GM19239 (cell line): ENCODE measurements around the gene NPB.
"Not testable (repeated sequence)": the region's sequence is repeated elsewhere in the genome, so short reads cannot be mapped to it uniquely, and the experiment has no call there.

ENCODE experiments used
- DNase-seq: peaks from one replicate; pipeline ENCODE4 v3.0.0; 2011; ENCODE audit warnings: low spot score; ENCODE audit not compliant: insufficient read length
- FAIRE-seq: peaks from 2 replicates; lab custom pipeline; 2011; peaks lifted over from hg19 to GRCh38; lab: Jason Lieb, UNC

NPB gene

DNA sequence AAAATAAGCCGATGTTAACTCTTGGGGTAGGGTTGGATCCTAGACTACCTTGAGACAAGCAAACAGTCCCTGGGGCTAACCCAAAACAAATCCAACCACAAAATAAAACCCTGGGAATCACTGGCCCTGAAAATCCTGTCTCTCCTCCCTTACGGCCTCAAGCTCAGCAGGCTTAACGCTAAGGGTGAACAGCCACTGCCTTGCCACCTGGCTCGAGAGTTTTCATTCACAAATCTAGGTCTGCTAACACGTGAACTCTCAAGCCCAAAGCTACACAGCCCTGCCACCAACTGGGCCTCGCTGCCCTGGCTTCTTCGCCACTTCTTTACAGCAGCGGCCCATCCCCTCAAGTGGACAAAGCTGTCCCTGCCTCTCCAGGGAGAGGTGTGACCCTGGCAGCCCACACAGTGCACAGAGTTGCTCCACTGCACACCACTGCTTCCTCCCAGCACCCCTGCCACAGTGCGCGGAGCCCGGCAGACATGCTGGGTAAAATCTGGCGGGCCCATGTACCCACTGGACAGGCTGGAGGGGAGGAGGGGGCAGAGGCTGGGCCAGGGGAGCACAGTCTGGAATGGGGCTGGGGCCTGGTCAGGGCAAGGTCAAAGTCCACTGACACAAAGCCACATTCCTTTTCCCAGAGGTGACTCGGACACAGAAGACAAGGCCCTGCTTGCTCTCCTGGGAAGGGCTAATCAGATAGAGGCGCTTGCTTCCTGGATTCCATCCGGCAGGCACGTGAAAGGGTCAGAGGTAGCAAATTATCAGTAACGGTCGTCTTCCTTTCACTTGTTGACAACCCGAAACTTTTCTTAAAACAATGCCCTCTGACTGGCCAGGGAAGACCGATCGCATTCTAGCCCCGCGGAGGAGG, 8.2 kb downstream of the NPB start:
- FAIRE-seq (no peak), DNase-seq (no peak)

DNA sequence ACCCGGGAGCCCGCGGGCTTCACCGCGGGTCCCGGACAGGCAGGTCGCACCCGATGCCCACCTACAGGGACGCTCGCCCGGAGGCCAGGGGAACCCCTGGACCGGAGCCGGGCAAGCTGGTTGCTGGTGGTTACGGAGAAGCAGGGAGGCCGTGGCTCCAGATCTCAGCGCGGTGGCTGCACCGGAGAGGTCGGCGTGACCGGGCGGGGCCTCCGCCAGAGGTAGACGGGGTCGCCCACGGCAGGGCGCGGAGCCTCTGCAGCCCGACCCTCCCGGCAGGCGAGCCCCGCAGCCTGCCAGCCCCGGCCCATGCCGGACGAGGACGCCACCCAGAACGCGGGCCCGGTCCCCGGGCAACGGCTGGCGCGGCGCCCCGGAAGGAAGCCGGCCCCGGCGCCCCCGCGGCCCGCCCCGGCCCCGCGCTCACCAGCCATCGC, 8.8 kb downstream of the NPB start:
- DNase-seq (no peak), FAIRE-seq (no peak)

DNA sequence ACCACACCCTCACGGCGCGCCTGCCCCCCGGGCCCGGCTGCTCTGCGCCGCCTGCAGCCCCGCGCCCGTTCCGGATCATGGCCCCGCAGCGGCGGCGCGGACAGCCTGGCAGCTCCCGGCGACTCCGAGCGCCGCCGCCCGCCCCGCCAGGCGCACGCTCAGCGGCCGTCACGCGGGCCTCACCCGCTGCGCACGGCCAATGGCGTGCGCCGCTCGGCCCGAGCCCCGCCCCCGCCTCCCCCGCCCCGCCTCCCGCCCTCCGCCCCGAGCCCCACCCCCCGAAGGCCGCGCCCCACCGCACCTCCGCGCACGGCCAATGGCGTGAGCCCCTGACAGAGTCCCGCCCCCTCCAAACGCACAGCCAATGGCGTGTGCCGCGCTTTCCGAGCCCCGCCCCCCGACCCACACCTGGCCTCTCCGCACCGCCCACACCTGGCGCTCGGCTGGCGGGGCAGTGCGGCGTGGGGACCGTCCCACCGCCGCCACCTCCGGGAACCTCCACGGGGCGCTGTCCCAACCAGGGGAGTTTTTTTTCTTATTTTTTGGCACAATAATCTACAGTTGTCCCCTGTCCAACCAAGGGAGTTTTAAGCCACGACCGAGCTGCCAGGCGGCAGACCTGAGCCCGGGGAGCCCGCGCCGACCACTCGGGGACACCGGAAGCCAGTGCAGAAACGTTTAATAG, 9.4 kb downstream of the NPB start, which contains the start of gene PCYT2:
PCYT2 (minus strand) TSS at position 123 of the 685 bp plus-strand sequence; CDS start at position 79, 44 bp downstream.
- FAIRE-seq (peak; percentile 86), DNase-seq (peak; percentile 99)

DNA sequence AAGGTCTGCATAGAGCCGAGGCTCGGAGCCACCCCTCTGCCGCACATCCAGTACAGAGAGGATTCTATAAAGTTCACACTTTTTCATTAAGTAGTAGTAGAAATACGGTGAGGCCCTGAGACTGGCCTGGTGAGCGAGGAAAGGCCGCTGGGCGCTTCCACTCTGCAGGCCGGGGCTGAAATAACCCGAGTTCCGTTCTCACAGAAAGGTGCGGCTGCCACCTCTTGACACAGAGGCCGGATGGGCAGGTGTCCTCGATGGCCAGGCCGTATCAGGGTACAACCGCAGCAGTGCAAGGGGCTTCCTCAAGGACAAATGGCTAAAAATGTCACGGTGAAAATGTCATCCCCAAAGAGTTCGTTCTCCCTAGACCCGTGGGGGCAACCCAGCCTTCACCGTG, 9.9 kb downstream of the NPB start:
- FAIRE-seq (no peak), DNase-seq (no peak)

DNA sequence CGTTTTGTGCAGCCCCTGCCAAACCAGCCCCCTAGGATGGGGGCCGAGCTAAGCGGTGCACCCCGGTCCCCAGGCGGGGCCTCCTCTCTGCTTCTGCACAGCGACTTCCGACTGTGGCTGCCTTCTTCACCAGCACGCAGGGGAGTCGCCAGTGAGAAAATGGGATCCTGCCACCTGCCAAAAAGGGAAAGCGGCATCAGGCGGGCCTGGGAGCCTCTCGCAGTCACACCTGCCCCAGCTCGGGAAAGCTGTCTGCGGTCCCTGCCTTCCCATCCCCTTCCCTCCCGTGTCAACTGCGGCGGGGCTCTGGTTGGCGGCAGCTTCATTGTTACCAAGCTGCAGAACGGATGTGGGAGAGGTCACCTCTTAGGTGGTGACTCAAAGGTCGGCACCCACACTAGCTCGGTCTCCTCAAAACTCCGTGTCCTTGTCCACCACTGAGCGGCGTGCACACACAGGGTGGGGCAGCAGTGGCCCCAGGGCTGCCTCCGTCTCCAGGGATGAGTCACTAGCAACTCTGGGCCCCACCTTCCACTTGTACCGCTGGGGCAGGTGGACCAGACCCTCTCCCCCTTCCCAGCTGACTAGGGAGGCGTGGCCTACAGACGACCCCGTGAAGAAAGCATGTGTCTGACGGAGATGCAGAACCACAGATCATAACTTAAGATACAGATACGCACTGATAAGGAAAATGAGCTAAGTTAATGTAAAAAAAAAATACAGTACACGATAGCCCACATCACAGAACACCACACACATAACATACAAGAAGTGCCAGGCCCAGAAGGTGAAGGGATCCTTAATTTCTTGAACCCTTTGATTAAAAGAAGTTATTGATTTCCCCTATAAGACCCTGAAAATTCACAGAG, 10.6 kb downstream of the NPB start:
- no peak for FAIRE-seq

DNA sequence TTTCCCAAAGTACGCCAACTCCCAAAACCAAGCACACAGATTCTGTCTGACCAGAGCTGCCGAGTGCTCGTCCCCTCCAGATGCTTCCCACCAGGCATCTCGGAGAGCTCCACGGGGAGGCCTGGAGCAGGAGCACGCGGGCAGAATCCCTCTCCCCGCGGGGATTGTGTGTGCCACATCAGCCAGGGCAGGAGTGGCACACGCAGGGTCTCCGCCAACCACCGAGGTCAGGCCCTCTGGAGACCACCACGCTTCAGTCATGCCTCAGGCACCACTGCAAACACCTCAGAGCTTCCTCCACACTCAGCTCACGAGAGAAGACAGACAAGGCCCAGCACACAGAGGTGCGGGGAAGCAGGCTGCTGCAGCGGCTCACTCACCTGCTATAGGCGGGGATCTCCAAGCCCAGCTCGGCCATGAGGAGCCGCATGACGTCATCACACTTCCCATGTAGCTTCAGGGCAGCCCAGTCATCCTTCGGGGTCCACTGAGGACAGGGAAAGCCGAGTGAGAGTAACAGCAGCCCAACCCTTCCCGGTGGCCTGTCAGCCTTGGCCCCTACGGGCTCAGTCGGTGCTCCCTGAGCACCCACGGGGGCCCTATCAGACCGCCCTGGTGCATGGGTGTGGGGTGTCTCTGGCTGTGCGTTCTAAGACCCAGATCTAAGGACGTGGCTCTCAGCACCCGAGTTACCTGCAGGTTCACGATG, 11.5 kb downstream of the NPB start:
- no peak for FAIRE-seq
- no peak for DNase-seq

More for the DNA sequence above, 10.6 kb downstream of the NPB start:
- no peak for DNase-seq

DNA sequence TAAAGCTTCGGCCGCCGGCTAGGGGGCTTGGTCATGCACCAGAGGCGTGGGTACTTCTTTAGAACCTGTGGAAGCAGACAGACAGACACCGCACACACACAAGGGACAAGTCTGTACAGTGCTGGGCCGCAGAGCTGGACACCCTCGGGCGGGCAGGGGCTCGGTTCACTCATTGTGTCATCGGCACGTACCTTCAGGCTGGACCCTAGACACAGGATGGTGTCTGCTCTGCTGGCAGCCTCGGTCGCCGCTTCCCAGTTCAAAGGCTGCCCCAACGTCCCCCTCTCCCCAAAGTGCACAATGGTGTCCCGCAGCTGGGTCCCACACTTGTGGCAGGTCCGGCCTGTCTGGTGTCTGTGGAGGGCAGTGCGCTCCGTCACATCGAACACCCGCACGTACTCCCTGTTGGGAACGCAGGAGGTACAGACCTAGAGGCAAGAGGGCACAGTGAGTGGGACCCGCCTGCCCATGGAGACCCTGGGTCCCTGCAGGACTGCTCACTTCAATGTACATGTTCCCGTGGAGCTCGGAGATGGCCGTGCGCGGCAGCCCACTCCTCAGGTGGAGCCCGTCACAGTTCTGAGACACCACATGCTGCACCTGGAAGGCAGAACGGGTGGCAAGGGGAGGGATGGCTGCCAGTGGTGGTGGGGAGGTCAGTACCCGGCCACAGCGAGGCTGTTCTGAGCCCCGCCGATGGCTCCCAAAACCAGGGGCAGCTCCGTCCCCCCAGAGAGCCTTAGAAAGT, 12.2 kb downstream of the NPB start:
- FAIRE-seq: no peak

DNA sequence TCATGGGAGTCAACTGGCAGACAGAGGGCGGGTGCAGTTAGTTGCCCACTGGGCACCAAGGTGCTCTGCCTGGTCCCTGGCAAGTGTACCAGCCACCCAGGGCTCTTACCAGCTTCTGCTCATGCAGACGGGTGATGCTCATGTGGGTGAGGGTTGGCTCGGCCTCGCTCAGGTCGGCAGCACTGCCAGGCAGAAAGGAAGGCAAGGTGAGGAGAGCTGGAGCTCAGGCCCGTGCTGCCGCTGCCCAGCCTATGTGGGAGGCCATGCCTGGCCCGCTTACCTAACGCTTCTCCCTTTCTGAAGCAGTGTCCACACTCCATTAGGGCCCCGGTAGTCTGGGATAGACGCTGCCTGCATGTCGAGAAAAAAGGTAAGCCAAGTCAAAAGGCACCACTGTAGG, 13.3 kb downstream of the NPB start:
- DNase-seq (no peak), FAIRE-seq (no peak)

More for the DNA sequence above, 12.2 kb downstream of the NPB start:
- no peak for DNase-seq

DNA sequence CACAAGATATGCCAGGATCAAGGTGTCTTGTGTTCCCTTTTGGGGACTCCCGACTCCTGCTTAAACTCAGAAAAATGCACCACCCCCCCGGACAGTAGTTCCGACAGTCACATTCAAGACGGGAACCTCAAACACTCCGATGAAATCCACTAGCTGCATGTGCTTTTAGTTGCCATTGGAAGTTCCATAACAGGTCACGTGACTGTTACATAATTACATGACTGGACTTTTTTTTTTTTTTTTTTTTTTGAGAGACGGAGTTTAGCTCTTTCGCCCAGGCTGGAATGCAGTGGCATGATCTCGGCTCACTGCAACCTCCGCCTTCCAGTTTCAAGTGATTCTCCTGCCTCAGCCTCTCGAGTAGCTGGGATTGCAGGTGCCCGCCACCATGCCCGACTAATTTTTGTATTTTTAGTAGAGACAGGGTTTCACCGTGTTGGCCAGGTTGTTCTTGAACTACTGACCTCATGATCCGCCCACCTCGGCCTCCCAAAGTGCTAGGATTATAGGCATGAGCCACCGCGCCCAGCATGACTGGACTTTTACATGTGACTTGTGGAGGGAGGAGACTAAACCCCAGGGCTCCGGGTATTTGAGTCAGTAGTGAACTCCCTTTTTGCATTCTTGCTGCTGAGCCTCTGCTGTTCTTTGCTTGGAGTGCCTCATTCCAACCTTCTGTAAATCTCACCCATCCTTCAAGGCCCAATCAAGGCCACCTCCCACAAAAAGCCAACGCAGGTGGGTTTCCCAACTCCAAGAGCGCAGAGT, 14.4 kb downstream of the NPB start:
- DNase-seq (no peak), FAIRE-seq (no peak)

DNA sequence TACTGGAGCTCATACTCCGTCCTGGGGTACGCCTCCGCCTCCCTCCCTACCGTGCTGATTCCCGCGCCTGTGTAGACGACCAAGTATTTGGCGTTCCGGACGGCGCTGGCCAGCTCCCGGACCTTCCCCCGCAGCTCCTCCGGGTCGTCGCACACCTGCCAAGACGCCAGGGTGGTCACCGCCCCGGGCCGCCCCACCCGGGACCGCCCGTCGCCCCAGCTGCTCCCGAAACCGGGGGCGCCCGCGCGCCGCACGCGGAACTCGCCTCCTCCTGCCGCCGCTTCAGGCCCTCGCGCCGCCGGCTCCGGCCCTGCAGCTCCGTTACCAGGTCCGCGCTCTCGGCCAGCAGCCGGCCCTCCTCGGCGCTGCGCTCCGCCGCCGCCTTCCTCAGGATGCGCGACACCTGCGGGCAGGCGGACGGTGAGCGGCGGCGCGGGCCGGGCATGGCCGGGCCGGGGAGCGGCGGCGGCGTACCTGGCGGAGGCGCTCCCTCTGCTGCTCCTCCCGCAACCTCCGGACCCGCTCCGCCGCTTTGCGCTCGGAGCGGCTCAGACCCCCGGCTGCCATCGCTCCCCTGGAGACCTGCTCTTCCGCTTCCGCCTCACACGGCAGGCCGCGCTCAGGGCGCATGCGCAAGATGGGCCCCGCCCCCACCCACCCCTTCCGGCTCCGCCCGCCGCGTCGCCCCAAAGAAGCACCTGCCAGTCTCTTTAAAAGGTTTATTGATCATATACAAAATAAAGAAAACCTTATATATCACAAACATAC, 15.7 kb downstream of the NPB start, which contains the start of gene SIRT7:
SIRT7 (minus strand) TSS at position 612 of the 768 bp plus-strand sequence; CDS start at position 567, 45 bp downstream.
- peak; percentile 100 for DNase-seq
- peak; percentile 78 for FAIRE-seq

DNA sequence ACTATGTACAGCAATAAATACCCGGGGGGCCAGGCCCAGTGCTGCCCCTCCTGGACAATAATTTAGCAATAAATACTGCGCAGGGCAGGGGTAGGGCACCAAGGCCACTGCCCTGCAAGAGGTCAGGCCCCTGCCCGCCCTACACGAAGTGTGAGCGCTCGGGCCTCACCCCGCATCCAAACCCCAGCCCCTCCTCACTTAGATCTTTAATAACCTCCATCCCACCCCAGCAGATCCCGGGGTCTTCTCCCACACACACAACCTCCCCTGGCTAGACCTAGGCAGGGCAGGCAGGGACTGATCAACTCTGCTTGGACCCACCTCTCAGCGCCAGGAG, 16.3 kb downstream of the NPB start:
- DNase-seq, FAIRE-seq: not testable (repeated sequence)

DNA sequence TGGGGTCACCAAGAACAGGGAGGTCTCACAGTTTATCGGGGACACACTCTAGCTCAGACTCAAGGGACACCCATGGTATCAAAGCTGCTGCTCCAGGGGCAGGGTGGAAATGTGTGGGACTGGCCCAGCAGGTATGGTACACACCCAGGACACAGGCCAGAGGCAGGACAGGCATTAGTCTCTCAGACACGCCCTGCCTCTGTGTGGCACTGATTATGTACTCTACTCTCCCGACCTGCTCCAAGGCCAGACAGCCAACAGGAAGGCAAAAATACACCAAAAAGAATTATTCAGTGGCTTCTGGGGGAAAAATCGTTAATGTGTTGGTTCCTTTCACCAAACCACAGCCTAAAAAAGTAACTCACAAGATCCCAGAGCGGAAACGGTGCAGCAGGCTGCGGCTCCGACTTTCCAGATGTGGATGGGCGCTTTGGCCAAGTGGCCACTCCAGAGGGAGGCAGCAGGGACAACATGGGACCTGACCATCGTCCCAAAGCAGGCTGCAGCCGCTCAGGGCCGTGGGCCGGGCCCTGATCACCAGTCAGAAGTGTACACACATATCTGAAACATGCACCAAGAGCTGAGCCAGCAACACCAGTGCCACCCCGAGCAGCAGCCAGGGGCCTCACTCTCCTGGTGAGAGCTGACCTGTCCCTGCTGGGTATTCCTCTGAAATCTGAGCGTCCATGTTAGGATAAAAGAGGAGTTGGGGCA, 17.0 kb downstream of the NPB start:
- DNase-seq (no peak), FAIRE-seq (peak; percentile 37)

DNA sequence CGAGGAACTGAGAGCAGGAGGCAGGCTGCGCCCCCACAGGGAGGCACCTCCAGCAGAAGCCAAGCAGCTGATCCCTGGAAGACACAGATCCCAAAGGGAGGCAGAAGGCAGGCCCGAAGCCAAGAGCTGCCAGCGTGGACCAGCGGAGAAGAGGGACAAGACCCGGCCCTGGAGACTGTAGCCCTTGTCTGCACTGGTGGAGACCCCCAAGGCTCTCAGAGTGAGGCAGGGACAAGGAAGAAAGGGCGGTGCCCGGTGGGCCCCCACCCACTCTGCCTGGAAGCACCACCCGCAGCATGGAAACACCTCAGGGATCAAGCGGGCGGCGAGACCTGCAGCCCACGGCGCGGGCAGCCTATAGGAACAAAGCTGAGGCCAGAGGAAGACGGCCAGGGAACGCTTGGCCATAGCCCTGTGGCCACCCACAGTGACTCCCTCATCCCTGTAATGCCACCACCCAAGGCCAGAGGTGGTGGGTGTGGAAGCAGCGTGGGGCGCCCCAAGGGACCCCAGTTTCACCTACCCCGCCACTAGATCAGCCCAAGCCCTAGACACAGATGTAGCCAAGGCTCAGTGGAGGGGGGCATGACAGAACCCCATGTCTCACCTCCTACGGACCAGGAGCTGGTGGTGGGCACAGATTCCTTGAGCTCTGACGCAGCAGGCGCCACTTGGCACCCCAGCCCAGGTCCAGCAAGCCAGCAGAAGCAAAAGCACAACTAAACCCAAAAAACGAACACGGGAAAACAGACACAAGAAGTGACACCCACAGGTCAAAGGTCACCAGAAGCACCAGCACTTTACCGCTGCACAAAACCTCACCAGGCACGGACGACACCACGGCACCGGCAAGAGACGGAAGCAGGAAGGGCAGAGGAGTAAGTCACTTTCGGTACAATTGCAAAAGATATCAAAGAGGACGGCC, 18.8 kb downstream of the NPB start:
- no peak for DNase-seq
- FAIRE-seq: no peak

DNA sequence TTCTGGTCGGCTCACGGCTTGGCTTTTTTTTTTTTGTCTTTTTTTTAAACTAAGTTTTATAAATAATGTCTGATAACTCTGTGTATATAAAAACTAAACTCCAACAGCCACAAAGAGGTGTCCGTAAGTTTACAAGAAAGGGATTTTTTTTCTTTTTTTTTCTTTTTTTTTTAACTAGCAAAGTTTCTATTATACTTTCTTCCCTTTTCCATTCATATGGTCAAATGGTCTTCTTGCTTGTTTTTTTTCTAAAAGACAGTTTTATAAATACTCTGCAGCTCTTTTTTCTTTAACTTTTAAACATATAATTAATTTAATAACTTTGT, 19.5 kb downstream of the NPB start:
- DNase-seq (no peak), FAIRE-seq (no peak)

DNA sequence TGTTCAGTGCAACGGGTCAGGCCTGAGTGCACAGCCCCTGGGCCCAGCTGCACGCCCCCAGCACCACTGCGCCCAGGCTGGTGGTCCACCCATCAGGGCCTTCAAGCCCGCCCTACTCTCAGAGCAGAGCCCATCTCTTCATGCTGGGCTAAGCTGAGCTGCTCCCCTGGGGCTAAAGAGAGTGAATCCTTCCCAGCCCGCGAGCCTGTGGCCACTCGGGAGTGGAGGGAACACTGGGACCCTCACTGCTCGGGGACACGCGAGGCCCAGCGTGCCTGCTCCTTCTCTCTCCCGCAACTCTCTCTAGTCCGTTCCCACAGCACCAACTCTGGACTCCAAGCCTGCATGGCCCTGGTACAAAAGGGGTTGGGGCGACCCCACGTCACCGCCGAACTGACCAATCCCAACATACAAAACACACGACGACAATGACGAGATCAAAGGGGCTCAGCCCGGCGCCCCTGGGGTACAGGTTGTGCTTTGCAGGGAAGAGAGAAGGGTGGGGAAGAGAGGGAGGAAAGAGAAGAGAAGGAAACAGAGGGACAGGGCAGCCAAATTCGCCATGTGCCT, 20.0 kb downstream of the NPB start:
- no peak for FAIRE-seq
- no peak for DNase-seq
